Measurements from ENCODE around the gene ABCF2.

DNA sequence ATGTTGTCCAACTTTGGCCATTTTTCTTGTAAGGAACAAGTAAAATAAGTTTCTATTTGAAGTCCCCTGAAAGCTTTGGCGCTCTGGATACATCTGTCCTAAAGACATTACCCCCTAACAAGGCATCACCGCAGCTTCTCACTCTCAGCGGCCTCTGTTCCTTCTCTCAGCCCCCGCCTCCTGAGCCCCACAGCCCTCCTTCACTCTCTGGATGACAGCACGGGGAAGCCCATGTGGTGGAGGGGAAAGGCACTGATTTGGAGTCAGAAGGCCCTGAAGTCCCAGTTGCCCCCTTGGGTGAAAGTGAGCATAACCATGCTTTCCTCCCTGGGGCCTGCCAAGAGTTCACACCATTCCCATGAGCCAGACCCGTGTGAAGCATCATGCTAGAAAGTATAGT lies 21.3 kb downstream of the ABCF2 start:
- TF ChIP-seq, protein P1, sequence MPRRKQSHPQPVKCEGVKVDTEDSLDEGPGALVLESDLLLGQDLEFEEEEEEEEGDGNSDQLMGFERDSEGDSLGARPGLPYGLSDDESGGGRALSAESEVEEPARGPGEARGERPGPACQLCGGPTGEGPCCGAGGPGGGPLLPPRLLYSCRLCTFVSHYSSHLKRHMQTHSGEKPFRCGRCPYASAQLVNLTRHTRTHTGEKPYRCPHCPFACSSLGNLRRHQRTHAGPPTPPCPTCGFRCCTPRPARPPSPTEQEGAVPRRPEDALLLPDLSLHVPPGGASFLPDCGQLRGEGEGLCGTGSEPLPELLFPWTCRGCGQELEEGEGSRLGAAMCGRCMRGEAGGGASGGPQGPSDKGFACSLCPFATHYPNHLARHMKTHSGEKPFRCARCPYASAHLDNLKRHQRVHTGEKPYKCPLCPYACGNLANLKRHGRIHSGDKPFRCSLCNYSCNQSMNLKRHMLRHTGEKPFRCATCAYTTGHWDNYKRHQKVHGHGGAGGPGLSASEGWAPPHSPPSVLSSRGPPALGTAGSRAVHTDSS (CRISPR knock-in tag; conservative IDR thresholded peaks at IDR 0.05) = no peak
- no peak for TF ChIP-seq NFE2L1 (CRISPR knock-in tag; IDR thresholded peaks at IDR 0.05; ENCODE audit: borderline replicate concordance)
- TF ChIP-seq CBX5 (CRISPR knock-in tag; IDR thresholded peaks at IDR 0.05; ENCODE audit: borderline replicate concordance) = no peak
- TF ChIP-seq ZNF10 (CRISPR knock-in tag; IDR thresholded peaks at IDR 0.05; ENCODE audit: borderline replicate concordance, low read depth) = no peak
- TF ChIP-seq NR2C2 (CRISPR knock-in tag; IDR thresholded peaks at IDR 0.05; ENCODE audit: borderline replicate concordance) = no peak
- TF ChIP-seq, protein P2, sequence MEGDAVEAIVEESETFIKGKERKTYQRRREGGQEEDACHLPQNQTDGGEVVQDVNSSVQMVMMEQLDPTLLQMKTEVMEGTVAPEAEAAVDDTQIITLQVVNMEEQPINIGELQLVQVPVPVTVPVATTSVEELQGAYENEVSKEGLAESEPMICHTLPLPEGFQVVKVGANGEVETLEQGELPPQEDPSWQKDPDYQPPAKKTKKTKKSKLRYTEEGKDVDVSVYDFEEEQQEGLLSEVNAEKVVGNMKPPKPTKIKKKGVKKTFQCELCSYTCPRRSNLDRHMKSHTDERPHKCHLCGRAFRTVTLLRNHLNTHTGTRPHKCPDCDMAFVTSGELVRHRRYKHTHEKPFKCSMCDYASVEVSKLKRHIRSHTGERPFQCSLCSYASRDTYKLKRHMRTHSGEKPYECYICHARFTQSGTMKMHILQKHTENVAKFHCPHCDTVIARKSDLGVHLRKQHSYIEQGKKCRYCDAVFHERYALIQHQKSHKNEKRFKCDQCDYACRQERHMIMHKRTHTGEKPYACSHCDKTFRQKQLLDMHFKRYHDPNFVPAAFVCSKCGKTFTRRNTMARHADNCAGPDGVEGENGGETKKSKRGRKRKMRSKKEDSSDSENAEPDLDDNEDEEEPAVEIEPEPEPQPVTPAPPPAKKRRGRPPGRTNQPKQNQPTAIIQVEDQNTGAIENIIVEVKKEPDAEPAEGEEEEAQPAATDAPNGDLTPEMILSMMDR (CRISPR knock-in tag; IDR thresholded peaks at IDR 0.05) = no peak
- TF ChIP-seq TAF1 (CRISPR knock-in tag; IDR thresholded peaks at IDR 0.05) = no peak
- TF ChIP-seq POLR2A (IDR thresholded peaks at IDR 0.05; ENCODE audit: insufficient read depth in 1 of 2, low read depth in 2 of 2, low read length in 2 of 2) = no peak
- no peak for TF ChIP-seq BRCA1 (CRISPR knock-in tag; IDR thresholded peaks at IDR 0.05)
- no peak for TF ChIP-seq NKX3-1 (CRISPR knock-in tag; IDR thresholded peaks at IDR 0.05)
- TF ChIP-seq FOXK1 (CRISPR knock-in tag; IDR thresholded peaks at IDR 0.05; ENCODE audit: borderline replicate concordance, low read depth) = no peak
